ENCODE measurements around the gene DEFB131A.
"Not testable (repeated sequence)": the region's sequence is repeated elsewhere in the genome, so short reads cannot be mapped to it uniquely, and the experiment has no call there.

Gene DEFB131A

DNA sequence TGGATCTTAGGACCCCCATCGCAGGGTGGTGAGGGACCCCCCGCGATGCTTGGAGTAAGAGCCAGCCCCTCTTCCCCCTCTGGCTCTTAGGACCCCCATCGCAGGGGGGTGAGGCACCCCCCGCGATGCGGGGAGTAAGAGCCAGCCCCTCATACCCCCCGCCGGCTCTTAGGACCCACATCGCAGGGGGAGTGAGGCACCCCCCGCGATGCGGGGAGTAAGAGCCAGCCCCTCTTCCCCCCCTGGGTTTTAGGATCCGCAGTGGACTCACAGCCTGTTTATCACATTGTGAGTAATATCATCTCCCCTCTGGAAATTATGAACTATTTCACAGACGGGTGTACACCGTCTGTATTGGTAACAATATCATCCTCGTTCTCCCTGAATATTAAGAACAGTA is 46.8 kb downstream of the DEFB131A start:
- DNase-seq; intact Hi-C loops (cut with DNase I): not testable (repeated sequence)

DNA sequence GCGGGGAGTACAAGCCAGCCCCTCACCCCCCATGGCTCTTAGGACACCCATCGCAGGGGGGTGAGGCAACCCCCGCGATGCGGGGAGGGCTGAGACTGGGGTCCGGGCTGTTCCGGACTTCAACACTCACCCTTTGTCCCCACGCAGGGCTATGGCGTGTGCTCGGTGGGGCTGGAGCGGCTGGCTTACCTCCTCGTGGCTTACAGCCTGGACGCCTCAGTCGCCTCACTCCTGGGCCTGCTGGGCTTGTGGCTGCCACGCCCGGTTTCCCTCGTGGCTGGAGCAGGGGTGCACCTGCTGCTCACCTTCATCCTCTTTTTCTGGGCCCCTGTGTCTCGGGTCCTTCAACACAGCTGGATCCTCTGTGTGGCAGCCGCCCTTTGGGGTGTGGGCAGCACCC is 49.4 kb downstream of the DEFB131A start:
- DNase-seq; intact Hi-C loops (cut with DNase I): not testable (repeated sequence)

DNA sequence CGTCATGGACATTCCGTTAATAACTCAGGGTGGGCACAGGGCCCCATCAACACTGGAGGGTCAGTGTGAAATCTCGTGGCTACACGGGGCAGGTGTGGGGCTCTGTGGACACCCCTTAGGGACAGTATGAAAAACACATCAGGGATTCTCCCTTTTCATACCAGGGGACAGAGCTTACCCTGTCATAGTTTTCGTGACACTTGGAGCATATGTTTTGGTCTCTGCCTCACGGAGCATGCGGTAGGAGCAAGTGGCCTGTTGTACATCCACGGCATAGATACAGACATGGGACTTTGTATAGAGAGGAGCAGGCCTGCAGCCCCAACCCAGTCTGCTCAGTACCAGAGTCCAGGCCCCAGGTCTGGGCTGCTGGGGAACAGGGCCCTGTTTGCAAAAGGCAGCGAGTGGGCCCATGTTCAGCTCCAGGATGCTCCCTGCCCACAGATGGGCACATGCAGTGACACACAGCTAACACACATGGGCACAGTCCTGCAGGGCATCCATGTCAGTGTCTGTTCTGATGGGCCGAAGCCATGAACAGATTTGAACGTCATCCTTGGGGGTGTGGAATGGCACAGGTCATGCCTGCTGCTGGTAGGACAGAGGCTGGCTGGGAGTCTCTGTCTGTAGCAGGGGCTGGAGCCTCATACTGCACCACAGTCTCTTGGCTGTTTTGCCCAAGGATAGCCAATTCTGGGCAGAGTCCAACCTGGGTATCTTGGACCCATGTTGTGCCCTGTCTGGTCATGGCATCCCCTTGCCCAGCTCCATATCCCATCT is 50.2 kb downstream of the DEFB131A start:
- intact Hi-C loops (cut with DNase I); DNase-seq: not testable (repeated sequence)

DNA sequence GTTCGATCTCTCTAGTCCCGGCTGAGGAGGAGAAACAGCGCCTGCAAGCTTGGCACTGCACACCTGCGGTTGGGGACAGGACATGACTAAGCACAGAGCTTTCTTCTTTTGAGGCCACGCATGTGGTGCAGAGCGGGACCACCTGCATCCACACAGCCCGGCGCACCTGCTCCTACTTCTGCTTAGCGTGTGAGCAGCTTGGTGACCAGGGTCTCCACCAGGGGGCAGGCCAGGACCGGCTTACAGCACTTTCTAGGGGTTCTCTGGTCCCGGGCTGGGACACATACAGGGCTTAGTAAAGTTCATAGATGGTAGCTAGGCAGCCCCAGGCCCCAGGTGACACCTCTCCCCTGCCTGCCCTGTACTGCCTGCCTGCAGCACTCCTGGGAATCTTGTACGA is 51.2 kb downstream of the DEFB131A start:
- peak; percentile 25 to 87 (median 70) for DNase-seq
- intact Hi-C loops (cut with DNase I), result not testable (repeated sequence)

- DNase-seq; intact Hi-C loops (cut with DNase I): not testable (repeated sequence)
These were observed 53.6 kb downstream of the DEFB131A start for GRCh38 chr4:9497575-9498467.

DNA sequence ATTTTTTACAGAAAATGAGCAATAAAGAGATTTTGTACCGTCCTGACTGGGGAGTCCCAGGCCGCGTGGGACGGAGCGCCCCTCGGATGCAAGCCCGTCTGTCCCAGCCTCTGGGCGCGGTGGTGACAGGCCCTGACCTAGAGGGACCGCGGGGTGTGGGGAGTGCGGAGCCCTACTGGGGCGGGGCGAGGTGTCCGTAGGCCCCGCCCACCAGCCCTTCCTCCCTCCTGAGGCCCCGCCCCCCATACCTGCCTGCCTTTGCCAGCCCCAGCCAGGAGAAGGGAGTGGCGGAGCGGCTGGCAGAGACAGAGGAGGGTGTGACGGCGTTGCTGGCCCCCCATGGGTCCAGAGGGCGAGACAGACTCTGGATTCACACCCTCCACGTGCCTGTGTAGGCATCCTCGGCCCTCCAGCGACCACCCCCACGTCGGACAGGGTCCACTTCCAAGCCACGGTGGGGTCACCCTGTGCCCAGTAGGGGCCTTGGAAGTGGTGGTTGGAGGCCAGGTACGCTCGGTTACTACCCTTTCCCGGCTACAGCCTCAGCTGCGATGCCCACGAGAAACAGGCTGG is 54.3 kb downstream of the DEFB131A start:
- intact Hi-C loops (cut with DNase I); DNase-seq: not testable (repeated sequence)

GRCh38 chr4:9499974-9500487 is 55.8 kb downstream of the DEFB131A start:
- intact Hi-C loops (cut with DNase I); DNase-seq: not testable (repeated sequence)
